Kidney glomerular epithelial cell (primary cell): ENCODE results near the gene ZNF398.
A peak's percentile ranks its signal among the peaks of the same experiment; 100 is the strongest.
"Not testable (repeated sequence)": the region's sequence is repeated elsewhere in the genome, so short reads cannot be mapped to it uniquely, and the experiment has no call there.

Experiments
- DNase-seq: peaks from one replicate; lab custom pipeline; 2025; lab: John Stamatoyannopoulos, UW

The ZNF398 gene

DNA sequence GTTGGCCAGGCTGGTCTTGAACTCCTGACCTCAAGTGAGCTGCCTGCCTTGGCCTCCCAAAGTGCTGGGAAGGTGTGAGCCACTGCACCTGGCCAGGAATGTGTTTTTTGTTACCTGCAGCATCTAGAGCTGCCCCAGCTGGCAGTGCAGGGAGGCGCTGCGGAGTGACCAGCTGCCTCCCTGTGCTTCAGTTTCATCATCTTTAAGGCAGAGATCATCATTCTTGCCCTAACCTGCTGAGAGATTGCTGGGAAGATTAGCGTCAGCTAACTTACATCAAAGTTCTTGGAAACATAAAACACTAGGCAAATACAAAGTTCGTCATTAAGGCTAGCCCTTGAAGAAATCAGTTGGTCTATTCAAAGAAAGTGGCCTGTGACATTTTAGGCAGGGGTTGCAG lies 50.4 kb downstream of the ZNF398 start:
- DNase-seq: no peak

DNA sequence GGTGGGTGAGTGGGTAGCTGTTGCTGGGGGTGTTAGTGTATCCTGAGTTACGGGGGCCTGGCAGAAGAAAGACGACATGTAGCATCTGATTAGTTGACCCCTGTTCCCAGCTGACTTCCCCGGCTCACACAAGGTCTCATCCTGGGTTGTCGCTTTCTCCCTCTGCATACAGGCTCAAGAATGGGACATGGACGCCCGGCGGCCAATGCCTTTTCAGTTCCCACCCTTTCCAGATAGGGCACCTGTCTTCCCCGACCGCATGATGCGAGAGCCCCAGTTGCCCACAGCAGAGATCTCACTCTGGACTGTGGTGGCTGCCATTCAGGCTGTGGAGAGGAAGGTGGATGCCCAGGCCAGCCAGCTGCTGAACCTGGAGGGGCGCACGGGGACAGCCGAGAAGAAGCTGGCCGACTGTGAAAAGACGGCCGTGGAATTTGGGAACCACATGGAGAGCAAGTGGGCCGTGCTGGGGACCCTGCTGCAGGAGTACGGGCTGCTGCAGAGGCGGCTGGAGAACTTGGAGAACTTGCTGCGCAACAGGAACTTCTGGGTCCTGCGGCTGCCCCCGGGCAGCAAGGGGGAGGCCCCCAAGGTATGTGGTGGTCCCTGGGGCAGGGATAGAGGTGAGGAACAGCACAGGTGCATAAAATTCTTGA lies 51.0 kb downstream of the ZNF398 start:
- DNase-seq: no peak

DNA sequence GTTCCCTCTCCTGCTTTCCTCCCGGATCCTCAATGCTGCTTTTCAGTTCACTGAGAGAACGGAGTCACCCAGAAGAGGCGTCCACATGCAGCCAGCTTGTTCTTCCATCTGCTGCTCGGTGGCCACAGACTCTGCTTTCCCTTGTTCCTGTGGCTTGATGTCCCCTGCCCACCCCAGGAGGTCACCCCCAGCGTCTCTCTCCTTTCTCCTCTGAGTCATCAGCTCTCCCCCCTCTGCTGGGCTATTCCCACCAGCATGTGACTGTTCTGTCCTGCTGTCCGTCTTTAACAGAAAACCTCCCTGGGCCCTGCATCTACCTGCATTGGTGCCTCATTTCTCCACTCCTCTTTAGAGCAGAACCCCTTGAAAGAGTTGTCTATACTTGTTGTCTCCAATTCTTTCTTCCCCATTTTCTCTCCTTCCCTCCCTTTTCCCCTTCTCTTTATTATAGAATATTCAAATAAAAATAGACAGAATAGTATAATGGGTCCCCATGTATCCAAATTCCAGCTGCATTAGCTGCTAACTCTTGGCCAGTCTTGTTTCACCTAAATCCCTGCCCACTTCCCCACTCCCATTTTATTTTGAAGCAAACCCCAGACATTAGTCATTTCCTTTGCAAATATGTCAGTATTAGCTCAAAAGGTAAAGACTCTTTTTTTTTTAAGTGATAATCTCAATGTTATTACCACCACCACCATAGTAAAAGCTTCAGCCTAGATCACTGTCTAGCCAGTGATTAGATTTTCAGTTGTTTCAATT lies 52.2 kb downstream of the ZNF398 start:
- DNase-seq: no peak

DNA sequence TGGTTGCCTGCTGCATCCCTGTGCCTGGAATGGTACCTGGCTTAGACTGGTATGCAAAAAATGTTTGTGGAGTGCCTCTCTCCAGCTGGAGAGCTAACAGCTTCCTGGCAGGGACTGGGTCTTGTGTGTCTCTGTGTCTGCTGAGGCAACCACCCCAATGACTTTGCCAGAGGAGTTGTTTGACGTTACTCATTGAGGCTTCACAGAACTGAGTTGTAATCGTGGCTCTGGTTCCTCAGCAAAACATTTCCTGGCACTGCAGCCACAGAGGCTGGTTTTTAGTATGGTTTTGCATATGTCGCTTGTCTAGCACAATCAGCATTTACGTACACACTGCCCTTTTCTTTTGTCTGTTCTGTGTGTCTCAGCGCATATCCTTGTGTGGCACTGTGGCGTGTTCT lies 55.6 kb downstream of the ZNF398 start:
- no peak for DNase-seq

DNA sequence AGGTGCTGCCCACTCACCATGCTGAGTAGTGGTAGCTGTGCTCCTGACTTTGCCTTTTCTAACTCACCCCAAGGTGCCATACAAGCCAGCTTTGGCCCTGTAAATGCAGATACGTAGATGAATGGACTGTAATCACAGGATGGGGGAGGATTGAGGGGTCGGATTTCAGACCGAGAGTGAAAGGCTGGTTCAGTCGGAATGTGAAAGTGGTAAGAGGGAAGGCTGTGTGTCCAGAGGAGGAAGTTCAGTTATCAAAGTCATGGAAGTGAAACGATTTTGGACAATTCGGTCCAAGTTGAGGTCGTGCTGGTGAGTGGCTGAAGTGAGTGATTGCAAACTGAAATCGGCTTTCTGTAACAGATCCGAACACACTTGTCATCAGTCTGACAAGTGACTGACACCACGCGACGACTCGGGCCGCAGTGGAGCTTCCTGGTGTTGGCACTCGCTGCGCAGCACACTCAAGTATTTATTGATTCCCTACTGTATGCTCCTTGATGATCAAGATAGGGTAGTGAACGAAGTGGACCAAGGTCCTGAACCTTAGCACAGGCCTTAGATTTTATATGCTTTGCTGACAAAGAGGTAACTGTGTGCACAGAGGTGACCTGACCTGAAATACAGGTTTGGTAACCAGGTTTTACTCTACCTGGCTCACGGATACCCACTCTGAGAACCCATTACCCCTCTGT lies 58.6 kb downstream of the ZNF398 start:
- no peak for DNase-seq

DNA sequence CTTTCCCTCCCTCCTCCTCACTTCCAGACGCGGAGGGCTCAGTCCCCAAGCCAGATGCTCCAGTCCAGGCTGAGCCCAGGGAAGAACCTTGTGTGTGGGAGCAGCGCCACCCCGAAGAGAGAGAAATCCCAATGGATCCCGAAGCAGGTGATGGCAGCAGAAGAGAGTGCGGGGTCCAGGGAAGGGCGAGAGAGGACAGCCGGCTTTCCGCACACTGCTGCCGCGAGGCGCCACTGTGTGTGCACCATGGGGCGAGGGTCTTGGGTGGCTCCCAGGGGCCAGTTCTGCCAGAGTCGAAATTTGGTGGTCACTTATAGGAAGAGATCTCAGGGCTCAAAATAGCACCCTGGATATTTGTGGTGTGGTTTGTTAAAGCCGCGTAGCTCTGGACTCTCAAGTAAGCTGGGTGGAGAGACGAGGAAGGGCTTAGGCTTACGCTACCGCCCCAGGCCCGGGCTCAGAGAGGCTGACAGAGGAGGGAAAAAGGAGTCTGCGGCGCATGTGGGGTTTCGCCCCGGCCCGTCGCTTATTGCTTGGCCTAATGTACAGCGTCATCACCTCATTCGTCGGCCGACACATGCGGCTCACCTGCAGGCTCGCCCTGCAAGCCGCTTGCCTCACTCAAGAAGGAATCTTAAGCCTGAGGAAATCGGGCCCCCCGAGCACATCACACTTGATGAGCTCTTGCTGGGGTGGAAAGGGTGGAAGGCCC lies 60.2 kb downstream of the ZNF398 start:
- no peak for DNase-seq

DNA sequence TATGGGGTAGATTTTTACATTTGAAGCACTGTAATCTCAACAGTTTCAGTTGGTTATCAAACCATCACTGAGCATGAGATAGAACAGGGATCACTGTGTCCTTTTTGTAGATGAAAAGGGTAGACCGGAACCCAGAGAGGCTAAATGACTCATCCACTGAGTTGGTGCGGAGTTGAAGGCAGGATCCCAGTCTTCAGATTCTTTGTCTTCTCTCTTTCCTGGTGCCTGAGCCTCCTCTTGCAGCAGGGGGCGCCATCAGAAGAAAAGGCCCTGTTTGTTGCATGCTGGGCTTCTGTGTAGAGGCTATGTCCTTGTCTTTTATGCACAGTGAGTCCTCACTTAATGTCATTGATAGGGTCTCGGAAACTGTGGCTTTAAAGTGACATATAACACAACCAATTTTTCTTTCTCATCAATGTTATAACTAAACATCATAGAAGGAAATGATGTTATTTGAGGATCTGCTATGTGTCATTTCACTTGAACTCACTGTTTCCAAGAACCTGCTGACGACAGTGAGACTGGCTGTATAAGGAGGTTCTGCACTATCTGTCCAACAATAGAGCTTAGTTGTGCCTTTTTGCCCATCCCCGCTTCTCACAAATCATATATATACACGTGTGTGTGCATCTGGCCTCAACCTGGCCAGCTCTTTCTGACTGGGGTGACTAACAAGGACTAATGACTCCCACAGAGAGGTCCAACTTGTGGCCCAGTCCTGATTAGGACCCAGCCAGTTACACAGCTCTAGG lies 62.4 kb downstream of the ZNF398 start:
- DNase-seq: peak; percentile 14

DNA sequence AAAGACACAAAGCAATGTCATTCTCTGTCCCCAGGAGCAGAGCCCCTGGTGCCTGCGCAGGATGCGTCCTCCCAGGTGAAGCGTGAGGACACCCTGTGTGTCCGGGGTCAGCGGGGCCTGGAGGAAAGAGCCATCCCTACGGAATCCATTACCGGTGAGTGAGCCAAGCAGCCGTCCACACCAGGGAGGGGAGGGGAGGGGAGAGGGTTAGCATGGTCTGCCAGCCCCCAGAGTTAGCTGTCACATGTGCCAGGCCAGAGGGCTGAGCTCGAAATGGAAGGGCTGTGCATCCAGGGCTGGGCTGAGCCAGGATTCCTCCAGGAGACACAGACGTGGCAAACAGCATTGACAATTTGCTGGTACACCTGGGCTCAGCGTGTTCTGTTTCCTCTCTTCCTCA lies 63.3 kb downstream of the ZNF398 start:
- no peak for DNase-seq

DNA sequence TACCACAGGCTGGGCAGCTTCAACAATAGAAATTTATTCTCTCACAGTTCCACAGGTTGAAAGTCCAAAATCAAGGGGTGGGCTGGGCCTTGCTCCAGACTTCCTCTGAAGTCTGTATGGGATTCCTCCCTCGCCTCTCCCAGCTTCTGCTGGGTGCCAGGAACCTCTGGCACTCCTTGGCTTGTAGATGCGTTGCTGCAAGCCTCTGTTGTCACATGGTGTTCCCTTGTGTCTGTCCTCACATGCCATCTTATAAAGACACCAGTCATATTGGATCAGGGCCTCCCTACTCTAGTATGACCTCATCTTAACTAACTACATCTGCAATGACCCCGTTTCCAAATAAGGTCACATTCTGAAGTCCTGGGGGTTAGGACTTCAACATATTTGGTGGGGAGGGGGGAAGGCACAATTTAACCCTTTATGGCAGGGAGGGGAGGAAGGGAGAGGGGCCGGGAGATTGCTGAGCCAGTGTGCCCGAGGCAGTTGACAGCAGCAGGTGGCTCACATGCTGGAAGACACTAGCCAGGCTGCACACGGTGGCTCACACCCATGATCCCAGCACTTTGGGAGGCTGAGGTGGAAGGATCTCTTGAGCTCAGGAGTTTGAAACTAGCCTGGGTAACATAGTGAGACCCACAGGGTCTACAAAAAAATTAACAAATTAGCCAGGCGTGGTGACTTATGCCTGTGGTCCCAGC lies 66.9 kb downstream of the ZNF398 start:
- no peak for DNase-seq

DNA sequence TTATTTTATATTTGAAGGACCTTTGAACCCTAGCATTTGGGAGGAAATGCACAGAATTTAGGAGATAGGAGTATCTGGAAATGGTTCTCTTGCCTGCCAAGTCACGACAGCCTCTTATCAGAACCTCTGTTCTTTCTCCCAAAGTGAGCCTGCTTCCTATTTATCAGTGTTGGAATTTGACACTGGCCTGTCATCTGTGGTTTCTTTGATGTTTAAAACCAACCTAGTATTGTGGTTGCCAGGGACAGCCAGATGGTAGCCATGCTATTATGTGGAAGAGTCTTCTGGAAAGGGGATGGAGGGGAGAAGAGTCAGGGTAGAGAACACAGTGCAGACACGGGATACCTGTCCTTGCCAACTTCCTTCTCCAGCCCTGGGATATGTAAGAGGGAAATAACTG lies 69.1 kb downstream of the ZNF398 start:
- DNase-seq: no peak

DNA sequence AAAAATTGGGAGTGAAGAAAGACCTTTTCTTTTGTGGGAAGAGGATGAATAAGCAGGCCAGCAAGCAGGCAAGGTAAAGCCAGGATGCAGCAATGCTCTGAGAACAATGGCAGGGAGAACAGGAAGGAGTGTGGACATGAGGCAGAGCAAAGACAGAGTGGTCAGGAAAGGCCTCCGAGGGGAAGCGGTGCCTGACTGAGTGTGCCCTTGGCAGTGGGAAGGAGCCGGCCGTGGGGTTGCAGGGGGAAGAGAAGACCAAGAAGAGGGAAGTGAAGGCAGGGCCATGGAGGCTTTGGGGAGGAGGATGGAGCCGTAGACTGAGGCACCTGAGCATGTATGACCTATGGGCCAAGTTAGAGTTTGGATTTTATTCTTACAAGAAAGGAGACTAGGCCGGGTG lies 70.3 kb downstream of the ZNF398 start:
- DNase-seq: no peak

DNA sequence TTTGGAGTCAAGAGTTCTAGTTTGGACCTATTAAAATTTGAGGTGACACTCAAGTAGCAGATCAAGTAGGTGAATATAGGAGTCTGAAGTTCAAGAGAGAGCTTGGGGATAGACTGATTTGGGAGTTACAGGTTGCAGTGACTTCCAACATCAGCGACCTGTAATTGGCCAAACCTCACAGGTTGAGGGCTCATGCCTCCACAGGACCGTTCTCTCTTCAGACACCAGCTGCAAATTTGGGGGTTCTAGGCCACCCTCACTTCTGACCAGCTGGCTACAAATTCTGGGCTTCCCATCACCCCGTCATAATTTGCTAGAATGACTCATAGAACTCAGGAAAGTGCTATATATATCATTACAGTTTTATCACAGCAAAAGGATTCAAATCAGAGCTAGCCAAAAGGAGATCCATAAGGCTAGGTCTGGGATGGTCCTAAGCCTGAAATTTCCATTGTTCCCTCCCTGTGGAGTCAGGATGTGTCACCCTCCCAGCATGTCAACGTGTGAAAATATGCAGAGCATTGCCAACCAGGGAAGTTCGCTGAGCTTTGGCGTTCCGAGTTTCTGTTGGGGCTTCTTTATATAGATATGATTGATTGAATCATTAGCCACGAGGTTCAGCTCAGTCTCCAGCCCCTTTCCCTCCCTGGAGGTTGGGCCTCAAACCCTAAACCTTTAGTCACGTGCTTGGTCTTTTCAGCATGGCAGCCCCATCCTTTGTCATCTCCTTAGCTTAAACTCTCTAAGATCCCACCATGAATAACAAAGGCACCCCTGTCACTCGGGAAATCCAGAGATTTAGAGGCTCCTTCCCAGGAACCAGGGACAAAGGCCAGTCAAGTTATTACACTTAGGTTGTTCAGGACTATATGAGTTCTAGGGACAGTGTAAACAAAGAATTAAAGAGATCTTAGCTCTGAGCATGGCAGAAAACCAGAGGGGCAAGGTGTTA lies 71.5 kb downstream of the ZNF398 start:
- DNase-seq: no peak

DNA sequence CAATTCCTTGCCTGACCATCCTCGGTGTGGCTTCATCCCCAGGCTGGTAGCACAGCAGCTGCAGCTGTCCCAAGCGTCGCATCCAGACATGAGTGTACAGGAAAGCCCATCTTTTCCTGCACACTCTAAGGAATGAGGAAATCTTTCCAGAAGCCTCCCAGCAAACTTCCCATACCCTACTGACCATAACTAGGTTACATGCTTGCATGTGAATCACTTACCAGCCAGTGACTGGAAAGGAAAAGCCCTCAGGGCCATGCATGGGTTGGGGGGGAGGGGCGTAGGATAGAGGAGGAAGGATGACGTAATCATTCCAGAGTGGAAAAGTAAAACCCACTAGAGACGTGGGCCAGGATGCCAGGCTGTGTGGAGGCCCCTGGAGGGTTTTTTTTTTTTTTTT lies 73.3 kb downstream of the ZNF398 start:
- DNase-seq: peak; percentile 5

DNA sequence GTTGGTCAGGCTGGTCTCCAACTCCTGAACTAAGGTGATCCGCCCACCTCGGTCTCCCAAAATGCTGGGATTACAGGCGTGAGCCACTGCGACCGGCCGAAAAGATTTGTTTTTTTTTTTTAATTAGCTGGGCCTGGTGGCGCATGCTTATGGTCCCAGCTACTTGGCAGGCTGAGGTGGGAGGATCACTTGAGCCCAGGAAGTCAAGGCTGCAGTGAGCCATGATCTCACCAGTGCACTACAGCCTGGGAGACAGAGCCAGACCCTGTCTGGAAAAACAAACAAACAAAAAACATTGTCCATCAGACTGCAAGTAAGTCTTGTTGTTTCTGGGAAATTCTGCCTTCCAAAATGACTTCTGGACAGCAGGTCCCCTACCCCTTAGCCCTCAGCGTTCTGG lies 75.9 kb downstream of the ZNF398 start:
- no peak for DNase-seq

DNA sequence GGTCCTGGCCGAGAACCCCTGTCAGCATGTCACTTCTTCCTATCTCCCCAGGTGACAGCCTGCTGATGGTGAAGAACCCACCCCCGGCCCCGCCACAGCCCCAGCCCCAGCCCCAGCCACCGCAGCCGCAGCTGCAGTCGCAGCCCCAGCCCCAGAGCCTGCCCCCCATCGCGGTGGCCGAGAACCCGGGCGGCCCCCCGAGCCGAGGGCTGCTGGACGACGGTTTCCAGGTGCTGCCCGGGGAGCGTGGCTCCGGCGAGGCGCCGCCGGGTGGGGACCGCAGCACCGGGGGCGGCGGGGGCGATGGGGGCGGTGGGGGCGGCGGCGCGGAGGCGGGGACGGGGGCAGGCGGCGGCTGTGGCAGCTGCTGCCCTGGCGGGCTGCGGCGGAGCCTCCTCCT lies 76.5 kb downstream of the ZNF398 start:
- no peak for DNase-seq

DNA sequence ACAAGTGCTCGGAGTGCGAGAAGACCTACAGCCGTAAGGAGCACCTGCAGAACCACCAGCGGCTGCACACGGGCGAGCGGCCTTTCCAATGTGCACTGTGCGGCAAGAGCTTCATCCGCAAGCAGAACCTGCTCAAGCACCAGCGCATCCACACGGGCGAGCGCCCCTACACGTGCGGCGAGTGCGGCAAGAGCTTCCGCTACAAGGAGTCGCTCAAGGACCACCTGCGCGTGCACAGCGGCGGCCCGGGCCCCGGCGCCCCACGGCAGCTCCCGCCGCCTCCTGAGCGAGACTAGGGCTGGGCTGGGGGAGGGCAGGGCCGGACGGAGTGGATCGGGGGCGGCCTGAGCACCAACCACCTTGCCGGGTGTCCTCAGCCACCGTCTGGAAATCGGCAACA lies 77.1 kb downstream of the ZNF398 start:
- no peak for DNase-seq

DNA sequence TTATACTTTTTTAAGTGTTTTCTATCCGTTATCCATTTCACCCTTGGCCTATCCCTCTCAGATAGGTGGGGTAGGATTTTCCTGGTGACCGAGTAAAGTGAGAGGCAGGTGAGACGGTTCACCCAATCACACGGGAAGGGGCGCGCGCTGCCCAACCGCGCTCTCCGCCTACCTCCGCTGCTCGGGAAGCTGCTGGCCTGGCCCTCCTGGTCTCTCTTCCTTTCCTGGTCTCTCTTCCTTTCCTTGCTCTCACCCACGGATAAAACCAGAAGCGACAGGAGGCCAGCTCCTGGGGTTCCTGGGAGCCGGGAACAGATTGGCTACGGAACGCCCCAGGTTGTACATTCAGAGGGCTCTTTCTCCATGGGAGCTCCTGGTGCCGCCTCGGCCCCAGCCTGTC lies 77.9 kb downstream of the ZNF398 start:
- DNase-seq: no peak

DNA sequence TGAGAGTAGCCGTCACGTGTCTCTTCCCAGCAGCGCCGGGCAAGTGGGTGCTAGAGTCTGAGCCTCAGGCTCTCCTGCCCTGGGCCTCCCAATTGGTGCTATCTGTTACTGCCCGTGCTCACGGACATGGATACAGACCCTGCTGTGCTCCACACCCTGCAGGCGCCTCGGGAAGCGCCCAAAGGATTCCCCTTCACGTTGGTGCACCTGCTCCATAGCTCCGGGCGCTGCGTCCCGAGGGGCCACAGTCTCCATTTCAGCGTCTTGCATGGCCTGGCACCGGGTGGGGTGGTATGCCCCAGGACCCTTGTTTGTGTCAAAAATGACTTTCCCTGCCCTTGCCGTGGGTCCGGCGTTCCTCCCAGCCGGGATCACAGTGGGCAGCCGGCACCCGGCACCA lies 78.4 kb downstream of the ZNF398 start:
- no peak for DNase-seq

DNA sequence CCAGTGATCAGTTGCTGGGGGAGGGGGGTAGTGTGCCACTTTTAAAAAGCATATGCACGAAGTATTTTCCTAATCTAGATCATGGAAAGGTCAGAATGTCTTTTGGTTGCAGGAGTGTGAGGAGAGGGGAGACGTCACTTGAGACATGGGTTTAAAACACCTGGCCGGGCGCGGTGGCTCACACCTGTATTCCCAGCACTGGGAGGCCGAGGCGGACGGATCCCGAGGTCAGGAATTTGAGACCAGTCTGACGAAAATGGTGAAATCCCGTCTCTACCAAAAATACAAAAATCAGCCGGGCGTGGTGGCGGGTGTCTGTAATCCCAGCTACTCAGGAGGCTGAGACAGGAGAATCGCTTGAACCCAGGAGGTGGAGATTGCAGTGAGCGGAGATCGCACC lies 79.1 kb downstream of the ZNF398 start:
- not testable (repeated sequence) for DNase-seq

DNA sequence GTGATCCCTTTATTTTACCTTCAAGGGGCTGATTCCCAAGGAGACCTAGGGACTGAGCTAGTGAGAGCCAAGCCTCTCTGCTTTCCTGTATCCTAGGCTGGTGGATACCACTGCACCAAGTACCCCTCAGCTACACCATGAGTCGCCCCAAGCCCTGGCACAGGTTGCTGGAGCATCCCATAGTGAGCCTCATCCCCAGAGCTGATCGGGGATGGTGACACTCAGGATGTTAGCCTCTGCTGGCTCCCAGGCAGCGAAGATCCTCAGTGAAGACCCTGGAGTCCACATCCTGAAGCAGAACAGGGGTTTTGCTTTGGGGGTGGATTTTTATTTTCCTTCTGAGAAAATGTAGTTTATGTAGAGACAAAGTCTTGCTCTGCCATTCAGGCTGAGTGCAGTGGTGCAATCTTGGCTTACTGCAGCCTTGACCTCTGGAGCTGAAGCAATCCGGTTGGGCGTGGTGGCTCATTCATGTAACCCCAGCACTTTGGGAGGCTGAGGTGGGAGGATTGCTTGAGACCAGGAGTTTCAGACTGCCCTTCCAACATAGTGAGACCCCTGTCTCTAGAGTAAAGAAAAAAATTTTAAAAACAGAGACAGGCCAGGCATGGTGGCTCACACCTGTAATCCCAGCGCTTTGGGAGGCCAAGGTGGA lies 79.7 kb downstream of the ZNF398 start:
- DNase-seq: no peak
